ENCODE measurements around the gene NAT14.

- no peak for TF ChIP-seq POLR2A (IDR thresholded peaks at IDR 0.05)
- TF ChIP-seq CTCF (IDR thresholded peaks at IDR 0.05) = no peak
These were observed 29.3 kb upstream of the NAT14 start for GRCh38 chr19:55455576-55456235.
